Ishikawa (cell line): ENCODE data around the gene MCF2L.

Source experiments
- NFIC ChIP-seq: IDR thresholded peaks from 2 replicates; pipeline ENCODE4 v1.6.1; 2012
- TEAD4 ChIP-seq: IDR thresholded peaks from 2 replicates; pipeline ENCODE4 v1.6.1; 2012

DNA sequence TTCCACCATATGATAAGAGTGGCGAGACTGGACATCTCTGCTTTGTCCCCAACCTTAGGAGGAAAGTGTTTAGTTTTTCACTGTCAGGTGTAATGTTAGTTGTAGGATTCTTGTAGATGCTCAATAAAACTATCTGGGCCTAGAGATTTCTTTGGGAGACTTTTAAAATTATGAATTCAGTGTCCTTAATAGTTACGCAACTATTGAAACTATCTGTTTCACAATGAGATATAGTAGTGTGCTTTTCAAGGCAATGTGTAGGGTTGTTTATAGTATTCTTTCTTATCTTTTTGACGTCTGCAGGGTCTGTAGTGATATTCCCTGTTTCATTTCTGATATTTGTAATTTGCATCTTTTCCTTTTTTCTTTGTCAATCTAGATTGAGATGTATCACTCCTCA lies 103.4 kb downstream of the MCF2L start:
- TF ChIP-seq NFIC: no peak
- TF ChIP-seq TEAD4: no peak
